Neural cell (in vitro differentiated cells): Measurements from ENCODE around the gene RYR1. TPM values are rescaled to one million over a fixed set of nuclear protein-coding genes. Genes with fewer than 3 reads are reported as not detected.
"Not testable (repeated sequence)": the region's sequence is repeated elsewhere in the genome, so short reads cannot be mapped to it uniquely, and the experiment has no call there.

Experiments used
- H2AFZ ChIP-seq: fragments of 200-600, 300-800 bp; sonication (generic), shearing (Covaris generic); 2 replicates; pipeline ENCODE4 v1.6.0; 2014; ENCODE audit warnings: low read depth, mild to moderate bottlenecking, antibody characterized with exemption, low read length, moderate library complexity
- H3F3A ChIP-seq: fragments of 200-600 bp; shearing (Covaris generic); 2 replicates; pipeline ENCODE4 v1.6.1; 2016; ENCODE audit warnings: mild to moderate bottlenecking, moderate library complexity, mixed read lengths, antibody characterized with exemption, low read length; ENCODE audit not compliant: insufficient read depth, poor library complexity, severe bottlenecking
- H3K27ac ChIP-seq: fragments of 200-600, 300-800 bp; sonication (generic), shearing (Covaris generic); 2 replicates; pipeline ENCODE4 v1.5.1; 2014; ENCODE audit warnings: mild to moderate bottlenecking, low read length, moderate library complexity
- H3K27me3 ChIP-seq: fragments of 300-800, 200-600 bp; sonication (generic), shearing (Covaris generic); 2 replicates; pipeline ENCODE4 v1.6.0; 2014; ENCODE audit warnings: mild to moderate bottlenecking, low read depth, low read length, moderate library complexity; ENCODE audit not compliant: insufficient read depth
- H3K36me3 ChIP-seq: fragments of 300-800, 200-600 bp; sonication (generic), shearing (Covaris generic); 2 replicates; pipeline ENCODE4 v1.5.1; 2014; ENCODE audit warnings: mild to moderate bottlenecking, antibody characterized with exemption, low read length, moderate library complexity; ENCODE audit not compliant: insufficient read depth
- H3K4me2 ChIP-seq: fragments of 300-800, 200-600 bp; sonication (generic), shearing (Covaris generic); 2 replicates; pipeline ENCODE4 v1.6.0; 2014; ENCODE audit warnings: mild to moderate bottlenecking, low read length
- H3K4me3 ChIP-seq: fragments of 300-800, 200-600 bp; sonication (generic), shearing (Covaris generic); 2 replicates; pipeline ENCODE4 v1.5.1; 2014; ENCODE audit warnings: mild to moderate bottlenecking, low read length, moderate library complexity
- H3K79me2 ChIP-seq: fragments of 200-600 bp; shearing (Covaris generic); replicated peaks from 2 replicates; pipeline ENCODE4 v1.6.0; 2014; ENCODE audit warnings: mild to moderate bottlenecking, low read length, moderate library complexity; ENCODE audit not compliant: insufficient read depth
- H3K9ac ChIP-seq: fragments of 300-800, 200-600 bp; sonication (generic), shearing (Covaris generic); 2 replicates; pipeline ENCODE4 v1.6.1; 2016; ENCODE audit warnings: mild to moderate bottlenecking, low read length, mixed read lengths
- H3K9me2 ChIP-seq: fragments of 200-600 bp; shearing (Covaris generic); 2 replicates; pipeline ENCODE4 v1.6.1; 2016; ENCODE audit warnings: mild to moderate bottlenecking, low read length, mixed read lengths; ENCODE audit not compliant: insufficient read depth
- H3K9me3 ChIP-seq: fragments of 200-600, 300-800 bp; sonication (generic), shearing (Covaris generic); 2 replicates; pipeline ENCODE4 v1.6.1; 2016; ENCODE audit warnings: mild to moderate bottlenecking, mixed run types, low read length, moderate library complexity, mixed read lengths
- H4K20me1 ChIP-seq: fragments of 200-600 bp; shearing (Covaris generic); 2 replicates; pipeline ENCODE4 v1.6.1; 2016; ENCODE audit warnings: mild to moderate bottlenecking, mixed run types; ENCODE audit not compliant: insufficient read depth
- CTCF ChIP-seq: fragments of 450-650 bp; IDR thresholded peaks from 2 replicates; pipeline ENCODE4 v1.5.1; 2014; ENCODE audit warnings: antibody characterized with exemption, mild to moderate bottlenecking, moderate library complexity; ENCODE audit not compliant: poor library complexity, severe bottlenecking
- EP300 ChIP-seq: fragments of 450-650 bp; conservative IDR thresholded peaks from 2 replicates; pipeline ENCODE4 v1.6.1; 2014; ENCODE audit warnings: antibody characterized with exemption, mild to moderate bottlenecking, moderate library complexity; ENCODE audit not compliant: poor library complexity, severe bottlenecking
- EZH2 ChIP-seq: fragments of 200-600, 300-800 bp; shearing (Covaris generic), sonication (generic); IDR thresholded peaks from 2 replicates; pipeline ENCODE4 v1.6.1; 2014; ENCODE audit warnings: antibody characterized with exemption, low read length, borderline replicate concordance, mild to moderate bottlenecking; ENCODE audit not compliant: insufficient read depth, poor library complexity, severe bottlenecking
- MXI1 ChIP-seq: fragments of 450-650 bp; conservative IDR thresholded peaks from 2 replicates; pipeline ENCODE4 v1.6.1; 2014; ENCODE audit warnings: antibody characterized with exemption, mild to moderate bottlenecking; ENCODE audit not compliant: poor library complexity, severe bottlenecking
- POLR2AphosphoS5 ChIP-seq: IDR thresholded peaks from 2 replicates; pipeline ENCODE4 v1.6.1; 2012
- RAD21 ChIP-seq: fragments of 450-650 bp; conservative IDR thresholded peaks from 2 replicates; pipeline ENCODE4 v1.6.1; 2014; ENCODE audit warnings: antibody characterized with exemption, mild to moderate bottlenecking, moderate library complexity
- REST ChIP-seq: IDR thresholded peaks from 2 replicates; pipeline ENCODE4 v1.6.1; 2012; ENCODE audit warnings: borderline replicate concordance
- SMC3 ChIP-seq: fragments of 450-650 bp; conservative IDR thresholded peaks from 2 replicates; pipeline ENCODE4 v1.6.1; 2014; ENCODE audit warnings: antibody characterized with exemption, mild to moderate bottlenecking, moderate library complexity; ENCODE audit not compliant: poor library complexity
- TAF1 ChIP-seq: IDR thresholded peaks from 2 replicates; pipeline ENCODE4 v1.6.1; 2012; ENCODE audit warnings: low read depth
- polyA plus RNA-seq: library from polyadenylated mRNA; depleted of rRNA; stranded (reverse); fragments of >200 nt; gene quantifications from 2 replicates; pipeline ENCODE4 v1.2.3, GENCODE V29; 2014

The RYR1 gene
- polyA plus RNA-seq, 1 donor from 2014 or later = 0.69 TPM

GRCh38 chr19:38511074-38511708 lies 77.7 kb downstream of the RYR1 start:
- Histone ChIP-seq H2AFZ (no peak overlapping the region), H3K9ac (no peak overlapping the region), H3K27ac (no peak overlapping the region), H3K9me3 (no peaks in the 10 kb centered on the region), H4K20me1 (no peaks in the 10 kb centered on the region), H3K27me3 (no peaks in the 10 kb centered on the region), H3F3A (no peaks in the 10 kb centered on the region), H3K36me3 (no peaks in the 10 kb centered on the region), H3K79me2 (no peaks in the 10 kb centered on the region), H3K4me2 (no peak overlapping the region), H3K4me3 (no peak overlapping the region), H3K9me2 (no peaks in the 10 kb centered on the region)
- TF ChIP-seq REST = no peak
- no peak for TF ChIP-seq CTCF
- no peak for TF ChIP-seq POLR2AphosphoS5
- no peak for TF ChIP-seq EP300
- no peak for TF ChIP-seq TAF1
- TF ChIP-seq SMC3 = no peak
- TF ChIP-seq RAD21 = no peak
- TF ChIP-seq EZH2 = no peak
- TF ChIP-seq MXI1 = no peak

GRCh38 chr19:38512277-38512676 lies 78.8 kb downstream of the RYR1 start:
- no peaks in the 10 kb centered on the region for H3K36me3 ChIP-seq
- no peaks in the 10 kb centered on the region for H3F3A ChIP-seq
- no peak overlapping the region for H2AFZ ChIP-seq
- TF ChIP-seq POLR2AphosphoS5 (no peak), TAF1 (no peak), MXI1 (no peak), EP300 (no peak), CTCF (no peak), EZH2 (no peak), RAD21 (no peak), REST (no peak), SMC3 (no peak)
- no peak overlapping the region for H3K9ac ChIP-seq
- H3K27me3 ChIP-seq = no peaks in the 10 kb centered on the region
- H3K79me2 ChIP-seq = no peaks in the 10 kb centered on the region
- H4K20me1 ChIP-seq = no peaks in the 10 kb centered on the region
- no peak overlapping the region for H3K4me2 ChIP-seq
- H3K4me3 ChIP-seq = no peak overlapping the region
- no peaks in the 10 kb centered on the region for H3K9me3 ChIP-seq
- H3K27ac ChIP-seq = no peak overlapping the region
- no peaks in the 10 kb centered on the region for H3K9me2 ChIP-seq

GRCh38 chr19:38513156-38513555 lies 79.7 kb downstream of the RYR1 start:
- not testable (repeated sequence) for H3K79me2 ChIP-seq, H4K20me1 ChIP-seq, H3K9me2 ChIP-seq, H3K27ac ChIP-seq, H3K9ac ChIP-seq, H3K4me2 ChIP-seq, H3F3A ChIP-seq, H3K4me3 ChIP-seq, H3K36me3 ChIP-seq, H3K9me3 ChIP-seq, H3K27me3 ChIP-seq, H2AFZ ChIP-seq
